ENCODE measurements around the gene GCK.
A peak's percentile ranks its signal among the peaks of the same experiment; 100 is the strongest.

GCK gene

GRCh38 chr7:44155191-44156185 lies 33.8 kb downstream of the GCK start:
- DNase-seq (ENCODE audit: low spot score): no peak

GRCh38 chr7:44154703-44155102 lies 34.5 kb downstream of the GCK start:
- DNase-seq (ENCODE audit: low spot score): no peak

GRCh38 chr7:44153948-44154335 lies 35.3 kb downstream of the GCK start:
- DNase-seq (ENCODE audit: low spot score): no peak

- DNase-seq (ENCODE audit: low spot score): no peak
Observed at GRCh38 chr7:44152971-44153947, 36.0 kb downstream of the GCK start.

GRCh38 chr7:44151956-44152355 lies 37.3 kb downstream of the GCK start:
- DNase-seq (ENCODE audit: low spot score): peak; percentile 1

- peak; percentile 2 for DNase-seq (ENCODE audit: low spot score)
Observed at GRCh38 chr7:44150966-44151941, 38.0 kb downstream of the GCK start.

- DNase-seq (ENCODE audit: low spot score): no peak
Observed at GRCh38 chr7:44150466-44150832, 38.8 kb downstream of the GCK start.

GRCh38 chr7:44149571-44150465 lies 39.4 kb downstream of the GCK start:
- peak; percentile 2 for DNase-seq (ENCODE audit: low spot score)

- no peak for DNase-seq (ENCODE audit: low spot score)
Observed at GRCh38 chr7:44148961-44149536, 40.2 kb downstream of the GCK start.

- no peak for DNase-seq (ENCODE audit: low spot score)
Observed at GRCh38 chr7:44148166-44148565, 41.1 kb downstream of the GCK start.

- no peak for DNase-seq (ENCODE audit: low spot score)
Observed at GRCh38 chr7:44147026-44147991, 41.9 kb downstream of the GCK start.

- peak; percentile 64 for DNase-seq (ENCODE audit: low spot score)
Observed at GRCh38 chr7:44145969-44146911, 43.0 kb downstream of the GCK start.

GRCh38 chr7:44145479-44145968 lies 43.7 kb downstream of the GCK start:
- no peak for DNase-seq (ENCODE audit: low spot score)

GRCh38 chr7:44144968-44145478 lies 44.2 kb downstream of the GCK start:
- no peak for DNase-seq (ENCODE audit: low spot score)

GRCh38 chr7:44144426-44144967 lies 44.7 kb downstream of the GCK start:
- no peak for DNase-seq (ENCODE audit: low spot score)

GRCh38 chr7:44143646-44144250 lies 45.5 kb downstream of the GCK start:
- DNase-seq (ENCODE audit: low spot score): no peak

GRCh38 chr7:44142028-44142427 lies 47.2 kb downstream of the GCK start:
- no peak for DNase-seq (ENCODE audit: low spot score)
